Fibroblast of skin of left quadriceps (primary cell): ENCODE data around the gene RAB31.
"Not testable (repeated sequence)": the region's sequence is repeated elsewhere in the genome, so short reads cannot be mapped to it uniquely, and the experiment has no call there.

ENCODE experiments used
- DNase-seq, 2 experiments: peaks; one replicate each; pipeline ENCODE4 v3.0.0-alpha.2; 2013; ENCODE audit warnings: low read depth in 2 of 2

Gene RAB31

DNA sequence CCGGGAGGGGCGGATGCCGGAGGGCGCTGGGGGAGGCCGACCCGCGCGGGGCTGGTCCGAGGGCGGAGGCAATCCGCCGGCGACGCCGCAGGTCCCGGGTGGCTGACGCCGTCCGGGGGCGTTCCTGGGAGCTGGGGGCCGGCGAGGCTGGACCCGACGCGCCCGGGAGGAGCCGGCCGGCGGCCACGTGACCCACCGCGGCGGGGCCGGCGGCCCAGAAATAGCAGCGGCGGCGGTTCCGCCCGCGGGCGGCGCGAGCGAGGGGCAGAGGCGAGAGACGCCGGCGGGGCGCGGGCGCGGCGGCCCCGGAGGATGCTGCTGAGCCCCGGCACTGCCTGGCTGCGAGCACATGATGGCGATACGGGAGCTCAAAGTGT is at the start of gene RAB31:
RAB31 (plus strand) TSS at position 245 of the 377 bp plus-strand sequence; CDS start at position 350, 105 bp downstream.
- DNase-seq: peak in 1 of 2 experiments; percentile 58

GRCh38 chr18:9659499-9660375 is 48.4 kb upstream of the RAB31 start:
- DNase-seq: no peak

GRCh38 chr18:9661564-9661963 is 46.5 kb upstream of the RAB31 start:
- DNase-seq: no peak

GRCh38 chr18:9663377-9663776 is 44.7 kb upstream of the RAB31 start:
- DNase-seq: no peak

GRCh38 chr18:9665314-9665713 is 42.8 kb upstream of the RAB31 start:
- DNase-seq: no peak

DNA sequence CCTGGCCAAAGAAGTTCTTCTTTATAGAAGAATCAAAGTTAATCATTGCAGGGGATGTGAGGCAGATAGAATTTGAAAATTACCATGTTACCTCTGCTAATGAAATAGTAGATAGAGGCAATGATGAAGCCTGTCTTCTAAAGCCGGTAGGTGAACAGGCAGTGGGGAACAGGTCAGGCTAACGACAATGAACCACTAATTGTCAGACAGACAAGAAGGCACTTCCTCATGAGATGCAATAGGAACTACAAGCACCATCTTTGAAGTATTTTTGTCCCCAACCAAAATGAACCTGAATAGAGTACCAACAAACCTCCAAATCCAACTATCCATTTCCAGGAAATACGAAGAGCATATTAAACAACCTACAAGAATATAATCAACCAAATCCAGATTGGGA is 41.6 kb upstream of the RAB31 start:
- no peak for DNase-seq

DNA sequence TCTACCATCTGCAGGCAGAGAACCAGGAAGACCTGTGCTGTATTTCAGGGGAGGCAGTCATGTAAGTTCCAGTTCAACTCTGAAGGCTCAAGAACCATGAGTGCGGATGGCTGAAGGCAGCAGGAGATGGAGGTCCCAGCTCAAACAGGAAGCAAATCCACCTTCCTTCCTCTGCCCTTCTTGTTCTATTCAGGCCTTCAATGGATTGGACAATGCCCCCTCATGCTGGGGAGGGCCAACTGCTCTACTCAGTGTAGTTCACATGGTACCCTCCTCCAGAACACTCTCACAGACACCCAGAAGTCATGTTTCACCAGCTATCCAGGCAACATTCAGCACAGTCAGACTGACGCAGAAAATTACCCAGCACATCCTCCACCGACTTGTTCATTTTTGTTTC is 39.1 kb upstream of the RAB31 start:
- DNase-seq: no peak

DNA sequence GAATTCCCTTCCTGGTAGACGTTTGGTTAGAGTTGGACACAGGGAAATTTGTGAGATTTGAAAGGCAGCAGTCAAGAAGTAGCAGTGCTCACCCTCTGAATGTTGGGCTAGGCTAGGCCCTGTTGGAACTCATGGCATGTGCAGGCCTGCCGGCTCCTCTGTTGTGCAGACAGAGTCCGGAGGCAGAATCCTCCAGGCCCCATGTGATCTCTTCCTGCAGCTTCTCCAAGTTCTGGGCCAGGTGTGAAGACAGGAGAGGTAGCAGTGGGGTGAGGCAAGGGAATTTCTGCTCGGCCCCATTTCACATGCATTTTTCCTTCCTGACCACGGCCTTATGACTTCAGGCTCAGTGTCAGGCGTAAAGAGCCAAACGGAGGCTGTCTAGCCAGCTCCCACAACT is 36.9 kb upstream of the RAB31 start:
- no peak for DNase-seq

GRCh38 chr18:9673296-9674251 is 34.5 kb upstream of the RAB31 start:
- peak in 1 of 2 experiments; percentile 50 for DNase-seq

DNA sequence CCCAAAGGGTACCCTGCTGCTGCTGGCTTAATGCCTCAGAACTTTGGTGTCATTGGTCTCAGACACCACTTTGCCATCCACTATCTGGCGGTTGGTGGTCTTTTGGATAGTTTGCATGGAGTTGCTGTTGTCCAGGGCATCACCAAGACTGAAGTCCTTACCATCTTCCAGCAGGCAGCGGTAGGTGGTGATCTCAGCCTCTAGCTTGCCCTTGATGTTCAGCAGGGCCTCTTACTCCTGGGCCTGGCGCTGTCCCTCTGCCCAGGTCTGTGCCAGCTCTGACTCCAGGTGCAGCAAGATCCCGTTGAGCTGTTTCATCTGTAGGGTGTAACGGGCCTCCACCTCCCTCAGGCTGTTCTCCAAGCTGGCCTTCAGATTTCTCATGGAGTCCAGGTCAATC is 29.9 kb upstream of the RAB31 start:
- not testable (repeated sequence) for DNase-seq

DNA sequence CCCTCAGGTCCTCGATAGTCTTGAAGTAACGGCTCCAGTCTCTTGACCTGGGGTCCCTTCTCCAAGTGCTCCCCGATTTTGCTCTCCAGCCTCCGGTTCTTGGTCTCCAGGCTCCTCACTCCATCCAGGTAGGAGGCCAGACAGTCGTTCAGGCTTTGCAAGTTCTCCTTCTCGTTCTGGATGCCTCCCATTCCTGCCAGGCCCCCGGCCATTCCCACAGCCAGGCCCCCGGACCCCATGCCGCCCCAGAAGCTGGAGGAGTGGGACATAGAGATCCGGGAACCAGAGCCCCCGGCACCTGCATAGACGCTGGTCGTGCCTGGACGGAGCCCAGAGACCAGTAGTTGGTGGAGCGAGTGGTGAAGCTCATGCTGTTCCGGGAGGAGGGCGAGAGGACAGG is 29.0 kb upstream of the RAB31 start:
- no peak for DNase-seq

DNA sequence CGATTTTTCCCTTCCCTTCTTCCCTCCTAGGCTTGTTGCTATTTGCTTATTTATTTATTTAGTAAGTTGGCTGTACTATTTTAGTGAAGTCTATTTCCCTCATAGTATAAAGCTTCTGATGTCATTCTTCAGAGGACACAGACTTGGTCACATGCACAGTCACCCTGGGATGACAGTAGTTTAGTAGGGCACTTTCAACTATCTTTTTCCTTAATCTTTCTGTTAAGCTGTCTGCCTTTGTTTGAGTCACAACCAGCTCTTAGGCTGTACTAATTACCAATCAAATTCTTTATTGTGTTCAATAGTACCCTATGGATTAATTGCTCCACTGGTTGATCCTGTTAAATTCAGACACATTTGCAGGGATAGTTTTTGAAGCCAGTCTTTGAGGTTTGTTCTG is 26.9 kb upstream of the RAB31 start:
- DNase-seq: no peak

DNA sequence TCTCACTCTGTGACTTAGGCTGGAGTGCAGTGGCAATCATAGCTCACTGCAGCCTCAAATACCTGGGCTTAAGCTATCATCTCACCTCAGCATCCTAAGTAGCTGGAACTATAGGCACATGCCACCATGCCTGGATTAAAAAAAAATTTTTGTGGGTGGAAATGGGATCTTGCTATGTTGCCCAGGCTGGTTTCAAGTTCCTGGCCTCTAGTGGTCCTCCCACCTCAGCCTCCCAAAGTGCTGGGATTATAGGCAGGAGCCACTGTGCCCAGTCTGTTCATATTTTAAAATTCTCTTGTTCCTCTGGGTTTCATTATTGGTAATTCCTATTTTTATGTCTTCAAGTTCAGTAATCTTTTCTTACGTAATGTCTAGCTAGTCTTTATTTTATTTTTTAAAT is 25.5 kb upstream of the RAB31 start:
- no peak for DNase-seq

DNA sequence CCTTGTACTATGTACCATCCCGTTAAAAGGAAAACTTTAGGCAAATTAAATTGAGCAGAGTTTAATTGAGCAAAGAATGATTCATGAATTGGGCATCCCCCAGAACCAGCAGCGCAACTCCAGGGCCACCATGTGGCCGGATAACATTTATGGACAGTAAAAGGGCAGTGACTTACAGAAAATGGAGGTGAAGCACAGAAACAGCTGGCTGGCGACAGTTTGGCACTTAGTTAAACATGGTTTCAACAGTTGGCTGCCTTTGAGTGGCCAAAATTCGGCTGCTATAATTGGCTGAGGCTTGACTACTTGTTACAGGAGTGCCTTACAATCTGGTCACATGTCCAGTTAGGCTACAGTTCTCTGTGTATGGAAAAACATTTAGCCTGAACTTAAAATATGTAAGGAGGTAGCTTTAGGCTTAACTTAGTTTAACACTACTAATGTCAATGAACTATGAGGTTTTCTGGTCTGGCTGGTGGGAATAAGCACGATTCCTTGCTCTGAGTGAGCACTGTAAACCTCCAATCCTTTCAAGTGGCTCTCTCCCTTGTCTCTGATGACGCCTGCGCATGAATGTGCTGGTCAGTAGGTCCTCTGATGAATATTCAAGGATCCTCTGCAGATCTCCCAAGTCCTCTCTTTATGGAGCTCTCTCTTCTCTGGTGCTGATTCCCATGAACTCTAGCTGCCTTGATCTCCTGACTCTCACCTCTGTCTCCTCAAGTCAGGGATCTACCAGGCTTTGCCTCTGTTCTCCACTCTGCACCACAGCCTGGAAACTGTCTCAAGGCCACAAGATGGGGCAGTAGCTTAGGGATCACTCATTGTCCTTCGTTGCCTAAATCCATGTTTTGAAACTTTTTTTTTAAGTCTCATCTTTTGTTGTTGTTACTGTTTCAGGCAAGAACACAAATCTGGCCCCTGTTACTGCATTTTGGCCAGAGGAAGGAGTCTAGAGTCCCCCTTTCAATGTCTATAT is 24.4 kb upstream of the RAB31 start:
- DNase-seq: peak; percentile 52 to 62

GRCh38 chr18:9684881-9685614 is 23.1 kb upstream of the RAB31 start:
- peak; percentile 51 to 62 for DNase-seq

GRCh38 chr18:9685615-9685890 is 22.5 kb upstream of the RAB31 start:
- no peak for DNase-seq

DNA sequence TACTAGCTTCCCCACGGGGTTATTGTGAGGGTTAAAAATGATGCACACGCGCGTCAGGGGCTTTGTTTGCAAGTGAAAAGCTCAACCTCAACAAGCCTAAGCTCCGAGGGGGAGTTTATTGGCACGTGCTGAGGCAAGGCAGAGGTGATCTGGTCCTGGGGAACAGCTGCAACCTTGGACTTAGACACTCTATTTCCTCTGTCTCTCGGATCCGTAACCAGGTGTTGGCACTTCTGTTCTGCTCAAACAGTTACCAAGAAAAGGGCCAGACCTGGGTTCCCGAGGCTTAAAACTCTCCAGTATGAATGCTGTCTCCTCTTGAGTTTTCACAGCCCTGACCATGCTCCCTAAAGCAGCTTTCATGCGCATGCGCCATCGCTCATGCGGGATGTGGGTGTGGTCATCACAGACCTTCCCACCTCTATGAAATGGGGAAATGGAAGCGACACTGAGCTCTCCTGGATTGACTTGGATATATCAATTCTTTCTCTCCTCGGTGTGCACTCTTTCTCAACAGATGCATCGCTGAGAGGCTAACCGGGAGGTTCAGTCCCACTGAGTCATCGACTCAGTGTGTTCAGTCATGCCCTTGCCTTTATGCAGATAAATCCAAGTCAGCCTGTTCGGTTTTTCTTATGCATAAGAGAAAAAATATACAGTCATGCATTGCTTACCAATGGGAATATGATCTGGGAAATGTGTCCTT is 19.9 kb upstream of the RAB31 start:
- DNase-seq: no peak

GRCh38 chr18:9689253-9689652 is 18.8 kb upstream of the RAB31 start:
- DNase-seq: no peak

GRCh38 chr18:9690418-9691188 is 17.5 kb upstream of the RAB31 start:
- DNase-seq: peak; percentile 51 to 52

DNA sequence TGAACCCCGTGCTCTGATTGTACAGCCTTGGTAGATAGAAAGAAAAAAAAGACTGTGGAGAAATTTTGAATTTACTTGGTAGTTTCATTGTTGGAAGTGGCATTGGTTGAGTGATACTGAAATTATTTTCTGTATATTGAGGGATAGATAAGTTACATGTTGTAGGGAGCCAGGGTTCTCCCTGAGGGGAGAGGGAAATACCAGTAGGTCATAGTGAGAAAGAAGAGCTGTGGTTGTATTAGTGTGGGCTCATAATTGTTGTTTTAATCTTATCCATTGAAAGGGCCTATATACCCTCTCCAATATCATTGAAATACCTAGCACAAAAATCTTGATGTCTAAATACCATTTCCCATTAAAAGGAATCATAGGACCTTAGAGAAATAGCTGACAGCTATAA is 16.9 kb upstream of the RAB31 start:
- no peak for DNase-seq
